Ramos (cell line): Measurements from ENCODE around the gene SMIM24.

ENCODE experiments used
- in situ Hi-C: fragments of 300-500 bp; cut with MboI; formaldehyde crosslinking; loops from one replicate; pipeline ENCODE4 v1.14.3; 2022; ENCODE audit warnings: low sequenced_read_pairs; ENCODE audit not compliant: unreplicated experiment

Gene SMIM24

GRCh38 chr19:3499738-3500428, 19.6 kb upstream of the SMIM24 start:
- in situ Hi-C loops = no loop called here

DNA sequence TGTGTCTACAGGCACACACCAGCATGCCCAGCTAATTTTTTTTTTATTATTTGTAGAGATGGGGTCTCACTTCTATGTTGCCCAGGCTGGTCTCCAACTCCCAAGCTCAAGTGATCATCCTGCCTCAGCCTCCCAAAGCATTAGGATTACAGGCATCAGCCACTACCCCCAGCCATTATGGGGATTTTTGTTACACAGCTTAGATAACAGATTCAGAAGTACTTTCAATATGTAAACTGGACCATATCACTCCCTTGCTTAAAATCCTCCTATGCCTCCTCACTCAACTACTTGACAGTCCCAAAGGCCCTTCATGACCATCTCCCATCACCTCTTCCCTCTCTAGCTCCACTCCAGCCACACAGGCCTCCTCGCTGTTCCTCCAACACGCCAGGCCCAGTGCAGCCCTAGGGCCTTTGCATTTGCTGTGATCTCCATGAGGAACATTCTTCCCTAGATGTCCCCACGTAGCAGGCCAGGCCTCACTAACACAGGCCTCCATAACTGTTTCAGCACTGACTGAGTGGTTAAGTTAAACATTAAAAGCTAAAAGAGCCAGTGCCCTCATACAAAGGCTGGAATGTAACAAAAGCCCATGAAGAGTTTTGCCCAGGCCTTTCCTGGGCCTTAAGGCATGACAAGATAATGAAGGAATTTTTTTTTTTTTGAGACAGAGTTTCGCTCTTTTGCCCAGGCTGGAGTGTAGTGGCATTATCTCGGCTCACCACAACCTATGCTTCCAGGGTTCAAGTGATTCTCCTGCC, 17.6 kb upstream of the SMIM24 start:
- in situ Hi-C loops = no loop called here

DNA sequence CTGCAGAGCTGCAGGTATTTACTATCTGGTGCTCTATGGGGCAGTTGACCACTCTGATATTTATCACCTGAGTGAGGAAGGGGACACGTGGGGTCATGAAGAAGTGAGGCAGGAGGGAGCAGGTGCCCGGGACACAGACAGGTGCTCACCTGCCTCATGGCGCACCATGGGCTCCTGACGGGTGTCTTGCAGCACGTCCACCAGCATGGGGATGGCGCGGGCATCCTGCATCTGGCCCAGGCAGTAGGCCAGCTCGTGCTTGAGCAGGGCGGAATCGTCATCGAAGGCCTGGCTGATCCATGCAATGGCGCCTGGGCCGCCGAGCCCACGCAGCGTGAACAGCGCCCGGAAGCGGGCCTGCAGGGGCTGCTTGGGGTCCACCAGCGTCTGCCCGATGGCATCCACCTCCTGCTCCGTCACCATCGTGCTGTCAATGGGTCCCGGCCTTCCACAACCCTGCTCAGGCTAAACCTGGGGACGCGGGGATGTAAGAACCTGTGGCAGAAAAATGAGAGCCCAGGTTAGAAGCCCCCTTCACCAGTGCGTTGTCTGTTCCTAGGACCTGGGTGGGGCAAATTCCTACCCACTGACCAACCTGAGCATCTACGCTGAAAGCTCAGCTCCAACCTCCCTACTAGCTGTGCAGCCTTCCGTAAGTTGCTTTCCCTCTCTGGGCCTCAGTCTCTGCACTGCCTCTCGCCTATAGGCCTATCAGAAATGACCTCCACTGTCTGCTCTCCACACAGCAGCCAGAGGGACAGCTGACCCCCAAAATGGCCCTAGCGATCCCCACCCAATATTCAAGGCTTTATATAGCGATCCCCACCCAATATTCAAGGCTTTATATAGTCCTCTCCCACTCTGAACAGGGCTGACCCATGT, 16.3 kb upstream of the SMIM24 start:
- in situ Hi-C loops = no loop called here

DNA sequence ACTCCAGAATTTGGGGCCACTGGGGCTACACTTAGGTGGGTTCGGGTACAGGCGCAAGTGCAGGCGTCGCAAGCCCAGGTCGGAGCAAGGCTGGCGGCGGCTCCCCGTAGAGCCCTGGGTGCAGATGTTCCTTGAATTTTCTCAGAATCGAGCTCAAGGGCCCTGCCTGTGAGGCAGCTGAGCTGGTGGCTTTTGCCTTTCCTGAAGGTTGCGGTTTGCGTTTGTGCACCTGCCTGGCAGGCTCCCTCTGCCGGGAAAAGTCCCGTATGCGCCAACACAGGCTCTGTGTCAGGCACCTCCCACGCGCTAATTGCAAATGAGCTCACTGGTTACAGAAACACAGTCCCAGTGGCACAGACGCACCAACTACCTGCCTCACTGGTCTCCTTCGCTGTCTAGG, 14.2 kb upstream of the SMIM24 start:
- in situ Hi-C loops = no loop called here

DNA sequence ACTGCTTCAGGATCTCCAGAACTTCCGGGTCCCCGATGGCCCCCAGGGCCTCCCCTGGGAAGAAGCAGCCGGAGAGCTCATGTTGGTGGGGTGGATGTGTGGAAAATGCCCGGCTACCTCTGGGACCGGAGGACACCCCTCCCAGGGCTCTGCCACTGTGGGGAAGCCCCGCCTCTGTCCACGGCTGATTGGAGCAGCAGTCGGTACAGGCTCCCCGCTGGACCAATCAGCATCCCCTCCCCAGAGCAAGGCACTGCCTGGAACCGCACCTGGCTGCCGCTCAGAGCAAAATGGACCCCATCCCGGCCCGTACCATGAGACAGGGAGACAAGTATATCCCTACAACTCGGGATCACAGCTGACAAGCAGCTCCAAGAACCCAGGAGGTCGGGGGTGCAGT, 13.7 kb upstream of the SMIM24 start:
- in situ Hi-C loops = no loop called here

- in situ Hi-C loops = no loop called here
Measured at GRCh38 chr19:3493651-3494050, 13.3 kb upstream of the SMIM24 start.

GRCh38 chr19:3492919-3493318, 12.6 kb upstream of the SMIM24 start:
- in situ Hi-C loops = no loop called here

DNA sequence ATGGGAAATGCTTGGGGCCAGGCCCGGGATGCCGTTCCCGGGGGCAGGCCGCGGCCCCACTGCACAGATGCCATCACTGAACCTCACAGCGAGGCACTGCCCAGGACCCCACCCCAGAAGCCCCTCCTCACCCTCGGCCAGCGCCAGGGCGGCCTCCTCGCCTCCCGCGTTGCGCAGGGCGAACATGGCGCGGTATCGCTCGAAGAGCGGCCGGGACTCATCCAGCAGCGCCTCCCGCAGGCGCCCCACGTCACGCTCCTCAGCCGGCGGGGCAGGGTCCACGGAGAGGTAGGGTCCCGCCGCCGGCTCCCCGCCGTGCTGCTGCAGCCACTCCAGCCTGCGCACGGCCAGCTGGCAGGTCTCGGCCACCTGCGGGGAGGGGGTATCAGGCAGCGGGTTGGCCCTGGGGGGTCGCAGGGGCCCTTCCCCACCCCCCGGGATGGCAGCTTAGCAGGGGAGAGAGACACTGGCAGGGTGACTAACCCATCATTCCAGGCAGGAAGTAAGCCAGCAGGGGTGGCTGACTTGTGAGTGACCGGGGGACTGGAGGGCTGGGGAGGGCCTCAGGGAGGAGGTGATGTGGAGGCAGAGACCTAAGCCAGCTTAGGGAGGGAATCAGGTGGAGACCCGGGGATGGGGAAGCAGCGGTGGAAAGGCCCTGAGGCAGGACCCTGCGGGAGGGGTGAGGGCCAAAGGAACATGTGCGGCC, 12.0 kb upstream of the SMIM24 start:
- in situ Hi-C loops = no loop called here

DNA sequence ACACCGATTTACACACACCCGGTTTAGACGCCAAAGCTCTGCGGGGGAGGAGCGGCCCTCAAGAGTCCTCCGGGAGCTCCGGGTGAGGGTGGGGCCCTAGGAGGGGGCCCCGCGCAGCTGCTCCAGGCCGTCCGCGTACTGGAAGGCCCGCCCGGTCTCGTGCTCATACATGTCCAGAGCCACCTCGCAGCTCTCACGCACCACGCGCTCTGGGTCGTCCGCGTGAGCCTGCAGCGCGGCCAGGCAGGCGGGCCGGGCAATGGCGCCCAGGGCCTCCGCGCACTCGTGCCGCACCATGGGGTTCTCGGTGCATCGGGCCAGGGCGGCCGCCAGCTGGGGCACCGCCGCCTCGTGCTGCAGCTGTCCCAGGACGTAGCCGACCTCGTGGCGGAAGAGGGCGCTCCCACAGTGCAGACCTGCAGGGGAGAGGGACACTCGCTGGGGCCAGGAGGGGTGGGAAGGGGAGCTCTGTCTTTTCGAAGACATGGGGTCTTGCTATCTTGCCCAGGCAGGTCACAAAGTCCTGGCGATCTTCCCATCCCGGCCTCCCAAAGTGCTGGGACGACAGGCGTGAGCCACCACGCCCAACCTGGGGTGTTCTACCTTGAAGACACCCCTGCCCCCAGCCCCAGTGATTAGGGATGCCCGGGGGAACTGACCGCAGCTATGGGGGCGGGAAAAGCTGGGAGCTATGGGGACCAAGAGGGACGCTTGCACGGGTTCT, 11.2 kb upstream of the SMIM24 start:
- in situ Hi-C loops = no loop called here

- in situ Hi-C loops = no loop called here
Measured at GRCh38 chr19:3483226-3483628, 2.9 kb upstream of the SMIM24 start, which contains the start of gene SMIM44. SMIM44 (minus strand) TSS chr19:3483441; CDS start chr19:3483403, 38 bp downstream.

- in situ Hi-C loops = no loop called here
Measured at GRCh38 chr19:3482507-3483225, 2.3 kb upstream of the SMIM24 start.

- in situ Hi-C loops = no loop called here
Measured at GRCh38 chr19:3481241-3482090, 1.1 kb upstream of the SMIM24 start.

DNA sequence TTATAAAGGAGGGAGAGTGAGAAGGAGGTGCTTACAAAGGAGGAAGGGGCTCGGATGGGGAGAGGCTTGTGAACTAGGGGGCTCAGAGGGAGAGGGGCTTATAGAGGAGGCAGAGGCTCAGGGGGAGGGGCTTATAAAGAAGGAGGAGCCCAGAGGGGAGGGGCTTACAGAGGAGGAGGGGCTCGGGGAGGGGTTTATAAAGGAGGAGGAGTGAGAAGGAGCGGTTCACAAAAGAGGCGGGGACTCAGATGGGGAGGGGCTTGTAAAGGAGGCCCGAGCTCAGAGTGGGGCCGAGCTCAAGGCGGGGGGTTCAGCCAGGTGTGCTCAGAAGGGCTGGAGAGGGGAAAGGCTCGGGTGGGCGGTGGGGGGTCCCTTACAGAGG, 500 bp downstream of the SMIM24 start:
- in situ Hi-C loops = no loop called here

DNA sequence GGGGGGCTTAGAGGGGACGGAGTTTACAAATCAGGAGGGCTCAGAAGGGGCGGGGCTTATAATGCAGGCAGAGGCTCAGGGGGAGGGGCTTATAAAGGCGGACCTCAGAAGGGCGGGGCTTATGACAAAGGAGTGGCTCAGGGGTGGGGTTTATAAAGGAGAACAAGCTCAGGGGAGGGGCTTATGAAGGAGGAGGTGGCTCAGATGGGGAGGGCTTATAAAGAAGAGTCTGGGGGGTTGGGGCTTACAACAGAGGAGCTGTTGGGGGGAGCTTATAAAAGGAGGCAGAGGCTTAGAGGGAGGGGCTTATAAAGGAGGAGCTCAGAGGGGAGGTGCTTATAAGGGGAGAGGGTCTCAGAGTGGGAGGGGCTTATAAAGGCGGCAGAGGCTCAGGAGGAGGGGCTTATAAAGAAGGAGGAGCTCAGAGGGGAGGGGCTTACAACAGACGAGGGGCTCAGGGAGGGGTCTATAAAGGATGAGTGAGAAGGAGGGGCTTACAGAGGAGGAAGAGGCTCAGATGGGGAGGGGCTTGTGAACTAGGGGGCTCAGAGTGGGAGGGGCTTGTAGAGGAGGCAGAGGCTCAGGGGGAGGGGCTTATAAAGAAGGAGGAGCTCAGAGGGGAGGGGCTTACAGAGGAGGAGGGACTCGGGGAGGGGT, 1.0 kb downstream of the SMIM24 start:
- in situ Hi-C loops = no loop called here

GRCh38 chr19:3478409-3479176, 1.7 kb downstream of the SMIM24 start:
- in situ Hi-C loops = no loop called here

GRCh38 chr19:3477951-3478350, 2.4 kb downstream of the SMIM24 start:
- in situ Hi-C loops = no loop called here

DNA sequence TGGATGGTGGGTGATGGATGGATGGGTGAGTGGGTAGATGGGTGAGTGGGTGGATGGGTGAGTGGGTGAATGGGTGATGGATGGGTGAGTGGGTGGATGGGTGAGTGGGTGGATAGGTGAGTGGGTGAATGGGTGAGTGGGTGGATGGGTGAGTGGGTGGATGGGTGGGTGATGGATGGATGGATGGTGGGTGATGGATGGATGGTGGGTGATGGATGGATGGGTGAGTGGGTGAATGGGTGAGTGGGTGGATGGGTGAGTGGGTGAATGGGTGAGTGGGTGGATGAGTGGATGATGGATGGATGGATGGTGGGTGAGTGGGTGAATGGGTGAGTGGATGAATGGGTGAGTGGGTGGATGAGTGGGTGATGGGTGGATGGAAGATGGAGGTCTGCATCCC, 2.8 kb downstream of the SMIM24 start:
- in situ Hi-C loops = no loop called here
